HG03521 (cell line): ENCODE data around the gene YPEL2.

Experiments used
- ATAC-seq: cut with Tn5 transposase; IDR thresholded peaks from one replicate; pipeline ENCODE4 v1.9.1; 2021; ENCODE audit warnings: mild to moderate bottlenecking, moderate library complexity; ENCODE audit not compliant: unreplicated experiment

YPEL2 gene

GRCh38 chr17:59330053-59330942, 1.2 kb upstream of the YPEL2 start:
- ATAC-seq: no peak

- ATAC-seq: peak; percentile 1
Measured at GRCh38 chr17:59331929-59332748, 684 bp downstream of the YPEL2 start.

GRCh38 chr17:59332749-59333377, 1.4 kb downstream of the YPEL2 start:
- ATAC-seq: no peak

GRCh38 chr17:59333836-59334235, 2.4 kb downstream of the YPEL2 start:
- ATAC-seq: no peak

- no peak for ATAC-seq
Measured at GRCh38 chr17:59335685-59336084, 4.2 kb downstream of the YPEL2 start.

GRCh38 chr17:59337741-59338299, 6.4 kb downstream of the YPEL2 start:
- ATAC-seq: no peak

GRCh38 chr17:59338498-59338897, 7.0 kb downstream of the YPEL2 start:
- no peak for ATAC-seq

GRCh38 chr17:59341922-59342321, 10.5 kb downstream of the YPEL2 start:
- ATAC-seq: no peak

- no peak for ATAC-seq
Measured at GRCh38 chr17:59342681-59343131, 11.3 kb downstream of the YPEL2 start.

GRCh38 chr17:59345476-59345875, 14.0 kb downstream of the YPEL2 start:
- ATAC-seq: no peak

GRCh38 chr17:59346341-59346740, 14.9 kb downstream of the YPEL2 start:
- no peak for ATAC-seq

- ATAC-seq: no peak
Measured at GRCh38 chr17:59346876-59347407, 15.5 kb downstream of the YPEL2 start.

GRCh38 chr17:59347975-59348391, 16.5 kb downstream of the YPEL2 start:
- no peak for ATAC-seq

- no peak for ATAC-seq
Measured at GRCh38 chr17:59349178-59349577, 17.7 kb downstream of the YPEL2 start.

GRCh38 chr17:59353106-59353854, 21.8 kb downstream of the YPEL2 start:
- no peak for ATAC-seq

GRCh38 chr17:59353936-59354755, 22.7 kb downstream of the YPEL2 start:
- no peak for ATAC-seq

GRCh38 chr17:59355030-59355701, 23.7 kb downstream of the YPEL2 start:
- no peak for ATAC-seq

GRCh38 chr17:59355702-59356325, 24.4 kb downstream of the YPEL2 start:
- ATAC-seq: no peak
